ENCODE data around the gene YIPF4. TPM values are rescaled to one million over a fixed set of nuclear protein-coding genes. Genes with fewer than 3 reads are reported as not detected.

The YIPF4 gene
- total and polyA plus RNA-seq, 2 donors (not counting 3 experiments of a cell fraction or from before 2014, with no cell fraction given), result 8.6 to 40.1 TPM

GRCh38 chr2:32290000-32290339 lies 12.3 kb downstream of the YIPF4 start:
- dilution Hi-C loops (cut with MboI; ENCODE audit: extremely low pct_ligation_motif_present, low sequenced_read_pairs) (no loop called here), intact Hi-C loops (cut with micrococcal nuclease) (no loop called here)
- ChIA-PET POLR2A (no interaction called here), CTCF (no interaction called here)
- H3K4me2 ChIP-seq (ENCODE audit: insufficient read depth, low read length), result peak overlapping the region; percentile 79
- H3K4me1 ChIP-seq (ENCODE audit: control insufficient read depth, extremely low read depth, insufficient read depth, low read length), result peaks cover 22% of the 10 kb centered on the region
- H3K9me3 ChIP-seq (replicated peaks; ENCODE audit: control insufficient read depth, insufficient read depth, low read length), result no peaks in the 10 kb centered on the region
- H3K27ac ChIP-seq (ENCODE audit: insufficient read depth, low read depth, low read length), result peak overlapping the region; percentile 70
- peaks cover 40% of the 10 kb centered on the region for H3K79me2 ChIP-seq (ENCODE audit: control insufficient read depth, insufficient read depth, low read length)
- BruUV-seq (replicated peaks), result no TSS peak
- DNase-seq (ENCODE audit: low read depth, low spot score) (no peak), FAIRE-seq (no peak)
- peak overlapping the region; percentile 16 for H3K9ac ChIP-seq (replicated peaks; ENCODE audit: extremely low read depth, insufficient read depth, low read length)
- H3K4me3 ChIP-seq (replicated peaks in 1 of 3; ENCODE audit: insufficient read depth in 1 of 3, low read depth in 1 of 3, low read length in 3 of 3), result no peak overlapping the region
- peaks cover 4% of the 10 kb centered on the region for H4K20me1 ChIP-seq (replicated peaks; ENCODE audit: control insufficient read depth, extremely low read depth, insufficient read depth, low read length)
- TF ChIP-seq POLR2AphosphoS5 (IDR thresholded peaks at IDR 0.05; ENCODE audit: insufficient read depth, low read depth, low read length) (no peak), EZH2 (IDR thresholded peaks at IDR 0.05; ENCODE audit: borderline replicate concordance, low read depth, low read length, severe bottlenecking) (no peak), GATA2 (IDR thresholded peaks at IDR 0.05; ENCODE audit: insufficient read depth, insufficient read length, low read depth, low read length) (no peak), MYC (IDR thresholded peaks at IDR 0.05; ENCODE audit: low read depth, low read length) (no peak), CTCF (IDR thresholded peaks at IDR 0.05; ENCODE audit: extremely low read depth in 1 of 2, insufficient read depth in 1 of 2, low read depth in 1 of 2, low read length in 2 of 2) (no peak), JUN (IDR thresholded peaks at IDR 0.05; ENCODE audit: borderline replicate concordance, insufficient read depth, insufficient read length, low read depth) (no peak), POLR2A (IDR thresholded peaks at IDR 0.05; ENCODE audit: low read depth, low read length) (no peak), MAX (IDR thresholded peaks at IDR 0.05; ENCODE audit: insufficient read depth, insufficient read length) (no peak), FOS (IDR thresholded peaks at IDR 0.05; ENCODE audit: borderline replicate concordance, insufficient read depth, low read length) (no peak)
- no peaks in the 10 kb centered on the region for H3K27me3 ChIP-seq (ENCODE audit: control insufficient read depth in 2 of 2, insufficient read depth in 2 of 2, low read length in 2 of 2)
- no peaks in the 10 kb centered on the region for H3K36me3 ChIP-seq (ENCODE audit: control insufficient read depth in 2 of 2, extremely low read depth in 1 of 2, insufficient read depth in 2 of 2, low read length in 2 of 2)
- H3K9me1 ChIP-seq (replicated peaks; ENCODE audit: control insufficient read depth, extremely low read depth, insufficient read depth, low read length), result no peaks in the 10 kb centered on the region
- no peak overlapping the region for H2AFZ ChIP-seq (ENCODE audit: low read depth, low read length)

Data from endothelial cell of umbilical vein (primary cell).